OCI-LY7 (cell line): ENCODE results near the gene BEND5. TPM values are rescaled to one million over a fixed set of nuclear protein-coding genes. Genes with fewer than 3 reads are reported as not detected.

Experiments used
- BruUV-seq: library from RNA; stranded (reverse); fragments of 400-500 nt; replicated peaks from 2 replicates; lab custom pipeline; 2021; lab: Mats Ljungman, UMichigan
- CTCF ChIA-PET: fragments of 300-600 bp; sonication (Branson Sonifier 250); formaldehyde crosslinking; loops from one replicate; lab custom pipeline; 2022; ENCODE audit warnings: antibody characterized with exemption; ENCODE audit not compliant: unreplicated experiment; lab: Charles Lee
- POLR2A ChIA-PET: fragments of 300-600 bp; sonication (Branson Sonifier 250); formaldehyde crosslinking; loops from one replicate; lab custom pipeline; 2022; ENCODE audit warnings: antibody characterized with exemption; lab: Charles Lee
- DNase-seq: peaks from one replicate; pipeline ENCODE4 v3.0.0-alpha.2; 2015; ENCODE audit warnings: low spot score
- H2AFZ ChIP-seq: fragments of 200-600 bp; sonication (generic), shearing (Covaris generic); 2 replicates; pipeline ENCODE4 v1.6.1; 2014; ENCODE audit warnings: mild to moderate bottlenecking, antibody characterized with exemption, low read length, moderate library complexity
- H3K27ac ChIP-seq: fragments of 200-600 bp; sonication (generic); 2 replicates; pipeline ENCODE4 v1.5.1; 2014; ENCODE audit warnings: mixed run types, low read depth, mild to moderate bottlenecking, moderate library complexity, low read length, inconsistent platforms; ENCODE audit not compliant: poor library complexity, severe bottlenecking
- H3K36me3 ChIP-seq: fragments of 200-600 bp; sonication (generic); 2 replicates; pipeline ENCODE4 v1.6.1; 2014; ENCODE audit warnings: mild to moderate bottlenecking, antibody characterized with exemption, low read length, moderate library complexity, mixed read lengths; ENCODE audit not compliant: insufficient read depth
- H3K4me1 ChIP-seq: fragments of 200-600 bp; sonication (generic); 2 replicates; pipeline ENCODE4 v1.5.1; 2014; ENCODE audit warnings: mild to moderate bottlenecking, low read length; ENCODE audit not compliant: insufficient read depth, poor library complexity, severe bottlenecking
- H3K4me2 ChIP-seq: fragments of 200-600 bp; sonication (generic); 2 replicates; pipeline ENCODE4 v1.6.1; 2014; ENCODE audit warnings: mild to moderate bottlenecking, low read length
- H3K4me3 ChIP-seq: fragments of 200-600 bp; sonication (generic); 2 replicates; pipeline ENCODE4 v1.5.1; 2014; ENCODE audit warnings: mild to moderate bottlenecking, low read depth, low read length; ENCODE audit not compliant: poor library complexity, severe bottlenecking
- H3K79me2 ChIP-seq: fragments of 200-600 bp; sonication (generic); 2 replicates; pipeline ENCODE4 v1.6.1; 2016; ENCODE audit warnings: low read depth, mild to moderate bottlenecking, low read length, moderate library complexity, mixed read lengths; ENCODE audit not compliant: insufficient read depth
- H3K9me2 ChIP-seq: fragments of 200-600 bp; sonication (generic); 2 replicates; pipeline ENCODE4 v1.6.1; 2016; ENCODE audit warnings: mild to moderate bottlenecking, low read length, mixed read lengths; ENCODE audit not compliant: insufficient read depth
- H3K9me3 ChIP-seq: fragments of 200-600 bp; sonication (generic); 2 replicates; pipeline ENCODE4 v1.6.1; 2014; ENCODE audit warnings: mild to moderate bottlenecking, mixed run types, low read length, mixed read lengths
- H4K20me1 ChIP-seq: fragments of 200-600 bp; sonication (generic); 2 replicates; pipeline ENCODE4 v1.6.1; 2014; ENCODE audit warnings: mild to moderate bottlenecking, antibody characterized with exemption, low read length, moderate library complexity, mixed read lengths; ENCODE audit not compliant: insufficient read depth
- CTCF ChIP-seq: fragments of 200-600 bp; sonication (generic); conservative IDR thresholded peaks from 2 replicates; pipeline ENCODE4 v1.5.1; 2014; ENCODE audit warnings: mild to moderate bottlenecking, antibody characterized with exemption, low read length, moderate library complexity, mixed read lengths
- EZH2phosphoT487 ChIP-seq: fragments of 200-600 bp; sonication (generic); IDR thresholded peaks from 2 replicates; pipeline ENCODE4 v1.6.1; 2018; ENCODE audit warnings: low read depth, borderline replicate concordance, mild to moderate bottlenecking, mixed run types, antibody characterized with exemption, low read length, moderate library complexity, mixed read lengths
- intact Hi-C: fragments of 100-400 bp; cut with micrococcal nuclease; formaldehyde crosslinking; loops from one replicate; pipeline ENCODE4 v1.10.0; 2022; ENCODE audit not compliant: unreplicated experiment
- total RNA-seq, 2 experiments: library from RNA; depleted of rRNA in 1 of 2; stranded (reverse); fragments of >200 nt in 1 of 2; shearing (Covaris generic) in 1 of 2; gene quantifications; 2 replicates each; pipeline ENCODE4 v1.2.3, GENCODE V29; 2014 to 2022

Gene BEND5
- total RNA-seq, 2 experiments from 2014 or later: not detected

GRCh38 chr1:48817505-48818114, 40.9 kb upstream of the BEND5 start:
- no peaks in the 10 kb centered on the region for H3K4me1 ChIP-seq
- H3K27ac ChIP-seq: no peak overlapping the region
- no peaks in the 10 kb centered on the region for H3K36me3 ChIP-seq
- intact Hi-C loops: loop anchor here (2.0 kb wide), 1 partner anchor 141 kb away; no protein-coding TSS in a partner anchor
- ChIA-PET POLR2A (interaction anchor here (0.6 kb wide), 1 partner anchor 243 kb away, joined by 3 read pairs; no protein-coding TSS in a partner anchor), CTCF (interaction anchor here (1.0 to 1.6 kb wide), 3 partner anchors 9 to 142 kb away, joined by 3 to 9 read pairs (median 6); no protein-coding TSS in a partner anchor)
- H3K4me2 ChIP-seq: no peak overlapping the region
- no TSS peak for BruUV-seq
- TF ChIP-seq EZH2phosphoT487 (no peak), CTCF (peak; percentile 87)
- no peaks in the 10 kb centered on the region for H3K79me2 ChIP-seq
- peak; percentile 60 for DNase-seq
- H2AFZ ChIP-seq: no peak overlapping the region
- no peaks in the 10 kb centered on the region for H3K9me2 ChIP-seq
- no peak overlapping the region for H3K4me3 ChIP-seq
- H3K9me3 ChIP-seq: no peaks in the 10 kb centered on the region
- no peaks in the 10 kb centered on the region for H4K20me1 ChIP-seq

GRCh38 chr1:48810740-48811139, 34.0 kb upstream of the BEND5 start:
- no peaks in the 10 kb centered on the region for H4K20me1 ChIP-seq
- no peak for TF ChIP-seq EZH2phosphoT487
- TF ChIP-seq CTCF: no peak
- DNase-seq: no peak
- H3K9me2 ChIP-seq: no peaks in the 10 kb centered on the region
- intact Hi-C loops: no loop called here
- H3K79me2 ChIP-seq: no peaks in the 10 kb centered on the region
- no peaks in the 10 kb centered on the region for H3K9me3 ChIP-seq
- H3K27ac ChIP-seq: no peak overlapping the region
- no peak overlapping the region for H3K4me2 ChIP-seq
- no peak overlapping the region for H3K4me3 ChIP-seq
- H3K36me3 ChIP-seq: no peaks in the 10 kb centered on the region
- POLR2A ChIA-PET: no interaction called here
- BruUV-seq: no TSS peak
- no peak overlapping the region for H2AFZ ChIP-seq
- no peaks in the 10 kb centered on the region for H3K4me1 ChIP-seq
- CTCF ChIA-PET: no interaction called here

- H3K36me3 ChIP-seq: no peaks in the 10 kb centered on the region
- no peak overlapping the region for H2AFZ ChIP-seq
- no peak for DNase-seq
- no peaks in the 10 kb centered on the region for H4K20me1 ChIP-seq
- no peaks in the 10 kb centered on the region for H3K9me3 ChIP-seq
- H3K4me2 ChIP-seq: no peak overlapping the region
- H3K4me1 ChIP-seq: no peaks in the 10 kb centered on the region
- ChIA-PET POLR2A (no interaction called here), CTCF (interaction anchor here (1.0 kb wide), 1 partner anchor 9 kb away, joined by 3 read pairs; no protein-coding TSS in a partner anchor)
- TF ChIP-seq CTCF (no peak), EZH2phosphoT487 (no peak)
- intact Hi-C loops: no loop called here
- H3K79me2 ChIP-seq: no peaks in the 10 kb centered on the region
- no TSS peak for BruUV-seq
- H3K4me3 ChIP-seq: no peak overlapping the region
- no peak overlapping the region for H3K27ac ChIP-seq
- no peaks in the 10 kb centered on the region for H3K9me2 ChIP-seq
These were observed 31.8 kb upstream of the BEND5 start for GRCh38 chr1:48808496-48808895.
